ENCODE data around the gene OTUD6A. TPM values are rescaled to one million over a fixed set of nuclear protein-coding genes. Genes with fewer than 3 reads are reported as not detected.

OTUD6A gene
- total and polyA plus RNA-seq, 7 experiments from 2014 or later, result not detected

GRCh38 chrX:70054391-70054790 lies 7.9 kb upstream of the OTUD6A start:
- ChIA-PET CTCF (no interaction called here), POLR2A (no interaction called here)
- no peak for DNase-seq
- H3K27ac ChIP-seq (ENCODE audit: low read depth, low read length), result no peak overlapping the region
- H3K9me3 ChIP-seq (ENCODE audit: control insufficient read depth in 2 of 3, low read length in 3 of 3), result no peaks in the 10 kb centered on the region
- no peaks in the 10 kb centered on the region for H3K36me3 ChIP-seq (ENCODE audit: control insufficient read depth in 2 of 3, insufficient read depth in 3 of 3, low read length in 3 of 3)
- no peaks in the 10 kb centered on the region for H3K27me3 ChIP-seq (ENCODE audit: control insufficient read depth in 2 of 2, insufficient read depth in 2 of 2, low read length in 2 of 2)
- intact Hi-C loops (cut with micrococcal nuclease), result no loop called here
- H3K4me1 ChIP-seq (ENCODE audit: control insufficient read depth in 2 of 2, insufficient read depth in 2 of 2, low read length in 2 of 2), result no peaks in the 10 kb centered on the region
- no peak overlapping the region for H3K4me3 ChIP-seq (ENCODE audit: low read length)
- no peaks in the 10 kb centered on the region for H3K36me3 Mint-ChIP-seq
- no peaks in the 10 kb centered on the region for H3K9me3 Mint-ChIP-seq
- no peak overlapping the region for H3K27ac Mint-ChIP-seq
- no peaks in the 10 kb centered on the region for H3K4me1 Mint-ChIP-seq
- no peak overlapping the region for H3K4me3 Mint-ChIP-seq
- no peak for ATAC-seq
- H3K27me3 Mint-ChIP-seq, result peaks cover 0 to 7% (median 0%) of the 10 kb centered on the region in 5 donors

GRCh38 chrX:70062961-70063550 lies 799 bp downstream of the OTUD6A start:
- no peaks in the 10 kb centered on the region for H3K36me3 Mint-ChIP-seq
- H3K4me3 Mint-ChIP-seq, result no peak overlapping the region
- intact Hi-C loops (cut with micrococcal nuclease), result no loop called here
- no peaks in the 10 kb centered on the region for H3K27me3 Mint-ChIP-seq
- Histone ChIP-seq H3K9me3 (ENCODE audit: control insufficient read depth in 2 of 3, low read length in 3 of 3) (no peaks in the 10 kb centered on the region), H3K27me3 (ENCODE audit: control insufficient read depth in 2 of 2, insufficient read depth in 2 of 2, low read length in 2 of 2) (no peaks in the 10 kb centered on the region), H3K36me3 (ENCODE audit: control insufficient read depth in 2 of 3, insufficient read depth in 3 of 3, low read length in 3 of 3) (no peaks in the 10 kb centered on the region), H3K4me1 (ENCODE audit: control insufficient read depth in 2 of 2, insufficient read depth in 2 of 2, low read length in 2 of 2) (no peaks in the 10 kb centered on the region), H3K4me3 (ENCODE audit: low read length) (no peak overlapping the region), H3K27ac (ENCODE audit: low read depth, low read length) (no peak overlapping the region)
- POLR2A ChIA-PET, result no interaction called here
- DNase-seq (no peak), ATAC-seq (no peak)
- no peak overlapping the region for H3K27ac Mint-ChIP-seq
- H3K9me3 Mint-ChIP-seq, result peaks cover 0 to 2% (median 0%) of the 10 kb centered on the region in 11 donors
- CTCF ChIA-PET, result no interaction called here
- peaks cover 0 to 3% (median 0%) of the 10 kb centered on the region in 7 donors for H3K4me1 Mint-ChIP-seq

GRCh38 chrX:70066646-70067045 lies 4.4 kb downstream of the OTUD6A start:
- Histone ChIP-seq H3K4me3 (ENCODE audit: low read length) (no peak overlapping the region), H3K9me3 (ENCODE audit: control insufficient read depth in 2 of 3, low read length in 3 of 3) (no peaks in the 10 kb centered on the region), H3K4me1 (ENCODE audit: control insufficient read depth in 2 of 2, insufficient read depth in 2 of 2, low read length in 2 of 2) (no peaks in the 10 kb centered on the region), H3K27me3 (ENCODE audit: control insufficient read depth in 2 of 2, insufficient read depth in 2 of 2, low read length in 2 of 2) (no peaks in the 10 kb centered on the region), H3K27ac (ENCODE audit: low read depth, low read length) (no peak overlapping the region), H3K36me3 (ENCODE audit: control insufficient read depth in 2 of 3, insufficient read depth in 3 of 3, low read length in 3 of 3) (no peaks in the 10 kb centered on the region)
- CTCF ChIA-PET, result no interaction called here
- POLR2A ChIA-PET, result no interaction called here
- DNase-seq, result no peak
- Mint-ChIP-seq H3K4me3 (no peak overlapping the region), H3K27me3 (no peaks in the 10 kb centered on the region), H3K36me3 (no peaks in the 10 kb centered on the region), H3K4me1 (peaks cover 0 to 3% (median 0%) of the 10 kb centered on the region in 7 donors), H3K27ac (no peak overlapping the region), H3K9me3 (peaks cover 0 to 2% (median 0%) of the 10 kb centered on the region in 11 donors)
- no peak for ATAC-seq
- intact Hi-C loops (cut with micrococcal nuclease), result no loop called here

GRCh38 chrX:70079297-70079696 lies 17.0 kb downstream of the OTUD6A start:
- Histone ChIP-seq H3K27me3 (ENCODE audit: control insufficient read depth in 2 of 2, insufficient read depth in 2 of 2, low read length in 2 of 2) (no peaks in the 10 kb centered on the region), H3K4me3 (ENCODE audit: low read length) (no peak overlapping the region), H3K27ac (ENCODE audit: low read depth, low read length) (no peak overlapping the region), H3K4me1 (ENCODE audit: control insufficient read depth in 2 of 2, insufficient read depth in 2 of 2, low read length in 2 of 2) (no peaks in the 10 kb centered on the region), H3K9me3 (ENCODE audit: control insufficient read depth in 2 of 3, low read length in 3 of 3) (no peaks in the 10 kb centered on the region), H3K36me3 (ENCODE audit: control insufficient read depth in 2 of 3, insufficient read depth in 3 of 3, low read length in 3 of 3) (no peaks in the 10 kb centered on the region)
- Mint-ChIP-seq H3K27me3 (peaks cover 0 to 5% (median 0%) of the 10 kb centered on the region in 5 donors), H3K27ac (no peak overlapping the region), H3K4me1 (no peaks in the 10 kb centered on the region), H3K36me3 (no peaks in the 10 kb centered on the region), H3K9me3 (peaks cover 0 to 7% (median 0%) of the 10 kb centered on the region in 11 donors), H3K4me3 (no peak overlapping the region)
- ATAC-seq (no peak), DNase-seq (no peak)
- ChIA-PET POLR2A (no interaction called here), CTCF (interaction anchor here (0.7 kb wide), 1 partner anchor 573 kb away, joined by 3 read pairs; no protein-coding TSS in a partner anchor)
- intact Hi-C loops (cut with micrococcal nuclease), result no loop called here

GRCh38 chrX:70079870-70080269 lies 17.6 kb downstream of the OTUD6A start:
- Histone ChIP-seq H3K36me3 (ENCODE audit: control insufficient read depth in 2 of 3, insufficient read depth in 3 of 3, low read length in 3 of 3) (no peaks in the 10 kb centered on the region), H3K4me1 (ENCODE audit: control insufficient read depth in 2 of 2, insufficient read depth in 2 of 2, low read length in 2 of 2) (no peaks in the 10 kb centered on the region), H3K4me3 (ENCODE audit: low read length) (no peak overlapping the region), H3K27ac (ENCODE audit: low read depth, low read length) (no peak overlapping the region), H3K27me3 (ENCODE audit: control insufficient read depth in 2 of 2, insufficient read depth in 2 of 2, low read length in 2 of 2) (no peaks in the 10 kb centered on the region), H3K9me3 (ENCODE audit: control insufficient read depth in 2 of 3, low read length in 3 of 3) (no peaks in the 10 kb centered on the region)
- peaks cover 0 to 7% (median 0%) of the 10 kb centered on the region in 11 donors for H3K9me3 Mint-ChIP-seq
- no peak for DNase-seq
- intact Hi-C loops (cut with micrococcal nuclease), result no loop called here
- H3K36me3 Mint-ChIP-seq, result no peaks in the 10 kb centered on the region
- no peak for ATAC-seq
- ChIA-PET CTCF (interaction anchor here (0.7 kb wide), 1 partner anchor 572 kb away, joined by 3 read pairs; no protein-coding TSS in a partner anchor), POLR2A (no interaction called here)
- peaks cover 0 to 5% (median 0%) of the 10 kb centered on the region in 5 donors for H3K27me3 Mint-ChIP-seq
- H3K4me1 Mint-ChIP-seq, result no peaks in the 10 kb centered on the region
- H3K27ac Mint-ChIP-seq, result no peak overlapping the region
- no peak overlapping the region for H3K4me3 Mint-ChIP-seq

GRCh38 chrX:70082723-70083122 lies 20.5 kb downstream of the OTUD6A start:
- ChIA-PET CTCF (interaction anchor here (0.9 kb wide), 1 partner anchor 15 kb away, joined by 3 read pairs; no protein-coding TSS in a partner anchor), POLR2A (no interaction called here)
- Histone ChIP-seq H3K27me3 (ENCODE audit: control insufficient read depth in 2 of 2, insufficient read depth in 2 of 2, low read length in 2 of 2) (no peaks in the 10 kb centered on the region), H3K36me3 (ENCODE audit: control insufficient read depth in 2 of 3, insufficient read depth in 3 of 3, low read length in 3 of 3) (no peaks in the 10 kb centered on the region), H3K4me1 (ENCODE audit: control insufficient read depth in 2 of 2, insufficient read depth in 2 of 2, low read length in 2 of 2) (no peaks in the 10 kb centered on the region), H3K9me3 (ENCODE audit: control insufficient read depth in 2 of 3, low read length in 3 of 3) (no peaks in the 10 kb centered on the region), H3K4me3 (ENCODE audit: low read length) (no peak overlapping the region), H3K27ac (ENCODE audit: low read depth, low read length) (no peak overlapping the region)
- Mint-ChIP-seq H3K4me3 (no peak overlapping the region), H3K9me3 (no peaks in the 10 kb centered on the region), H3K36me3 (no peaks in the 10 kb centered on the region), H3K27ac (no peak overlapping the region), H3K4me1 (no peaks in the 10 kb centered on the region), H3K27me3 (peaks cover 0 to 5% (median 0%) of the 10 kb centered on the region in 5 donors)
- intact Hi-C loops (cut with micrococcal nuclease), result no loop called here
- DNase-seq (no peak), ATAC-seq (no peak)

- H3K36me3 Mint-ChIP-seq, result no peaks in the 10 kb centered on the region
- no peak overlapping the region for H3K4me3 ChIP-seq (ENCODE audit: low read length)
- ATAC-seq (no peak), DNase-seq (no peak)
- no peaks in the 10 kb centered on the region for H3K9me3 Mint-ChIP-seq
- no peaks in the 10 kb centered on the region for H3K27me3 ChIP-seq (ENCODE audit: control insufficient read depth in 2 of 2, insufficient read depth in 2 of 2, low read length in 2 of 2)
- H3K9me3 ChIP-seq (ENCODE audit: control insufficient read depth in 2 of 3, low read length in 3 of 3), result no peaks in the 10 kb centered on the region
- CTCF ChIA-PET, result no interaction called here
- no peaks in the 10 kb centered on the region for H3K4me1 ChIP-seq (ENCODE audit: control insufficient read depth in 2 of 2, insufficient read depth in 2 of 2, low read length in 2 of 2)
- H3K27ac Mint-ChIP-seq, result no peak overlapping the region
- no peak overlapping the region for H3K4me3 Mint-ChIP-seq
- H3K36me3 ChIP-seq (ENCODE audit: control insufficient read depth in 2 of 3, insufficient read depth in 3 of 3, low read length in 3 of 3), result no peaks in the 10 kb centered on the region
- no peak overlapping the region for H3K27ac ChIP-seq (ENCODE audit: low read depth, low read length)
- intact Hi-C loops (cut with micrococcal nuclease), result no loop called here
- H3K4me1 Mint-ChIP-seq, result peaks cover 0 to 5% (median 0%) of the 10 kb centered on the region in 7 donors
- POLR2A ChIA-PET, result no interaction called here
- H3K27me3 Mint-ChIP-seq, result peaks cover 0 to 4% (median 0%) of the 10 kb centered on the region in 5 donors
Measured at GRCh38 chrX:70084592-70085240, 22.5 kb downstream of the OTUD6A start.
